LNCaP clone FGC (cell line): Measurements from ENCODE around the gene ARID5B.

Experiments
- DNase-seq: peaks from one replicate; pipeline ENCODE4 v3.0.0-alpha.2; 2011; ENCODE audit warnings: low read depth
- H3K4me3 ChIP-seq: 2 replicates; pipeline ENCODE4 v1.5.1; 2011; ENCODE audit warnings: mild to moderate bottlenecking, low read depth, low read length, control low read depth
- TF ChIP-seq, protein P1 (sequence below): IDR thresholded peaks from 2 replicates; pipeline ENCODE4 v1.5.1; 2012; ENCODE audit warnings: mild to moderate bottlenecking; ENCODE audit not compliant: control insufficient read depth, insufficient read depth; ENCODE audit errors: extremely low read depth

The ARID5B gene, protein sequence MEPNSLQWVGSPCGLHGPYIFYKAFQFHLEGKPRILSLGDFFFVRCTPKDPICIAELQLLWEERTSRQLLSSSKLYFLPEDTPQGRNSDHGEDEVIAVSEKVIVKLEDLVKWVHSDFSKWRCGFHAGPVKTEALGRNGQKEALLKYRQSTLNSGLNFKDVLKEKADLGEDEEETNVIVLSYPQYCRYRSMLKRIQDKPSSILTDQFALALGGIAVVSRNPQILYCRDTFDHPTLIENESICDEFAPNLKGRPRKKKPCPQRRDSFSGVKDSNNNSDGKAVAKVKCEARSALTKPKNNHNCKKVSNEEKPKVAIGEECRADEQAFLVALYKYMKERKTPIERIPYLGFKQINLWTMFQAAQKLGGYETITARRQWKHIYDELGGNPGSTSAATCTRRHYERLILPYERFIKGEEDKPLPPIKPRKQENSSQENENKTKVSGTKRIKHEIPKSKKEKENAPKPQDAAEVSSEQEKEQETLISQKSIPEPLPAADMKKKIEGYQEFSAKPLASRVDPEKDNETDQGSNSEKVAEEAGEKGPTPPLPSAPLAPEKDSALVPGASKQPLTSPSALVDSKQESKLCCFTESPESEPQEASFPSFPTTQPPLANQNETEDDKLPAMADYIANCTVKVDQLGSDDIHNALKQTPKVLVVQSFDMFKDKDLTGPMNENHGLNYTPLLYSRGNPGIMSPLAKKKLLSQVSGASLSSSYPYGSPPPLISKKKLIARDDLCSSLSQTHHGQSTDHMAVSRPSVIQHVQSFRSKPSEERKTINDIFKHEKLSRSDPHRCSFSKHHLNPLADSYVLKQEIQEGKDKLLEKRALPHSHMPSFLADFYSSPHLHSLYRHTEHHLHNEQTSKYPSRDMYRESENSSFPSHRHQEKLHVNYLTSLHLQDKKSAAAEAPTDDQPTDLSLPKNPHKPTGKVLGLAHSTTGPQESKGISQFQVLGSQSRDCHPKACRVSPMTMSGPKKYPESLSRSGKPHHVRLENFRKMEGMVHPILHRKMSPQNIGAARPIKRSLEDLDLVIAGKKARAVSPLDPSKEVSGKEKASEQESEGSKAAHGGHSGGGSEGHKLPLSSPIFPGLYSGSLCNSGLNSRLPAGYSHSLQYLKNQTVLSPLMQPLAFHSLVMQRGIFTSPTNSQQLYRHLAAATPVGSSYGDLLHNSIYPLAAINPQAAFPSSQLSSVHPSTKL

DNA sequence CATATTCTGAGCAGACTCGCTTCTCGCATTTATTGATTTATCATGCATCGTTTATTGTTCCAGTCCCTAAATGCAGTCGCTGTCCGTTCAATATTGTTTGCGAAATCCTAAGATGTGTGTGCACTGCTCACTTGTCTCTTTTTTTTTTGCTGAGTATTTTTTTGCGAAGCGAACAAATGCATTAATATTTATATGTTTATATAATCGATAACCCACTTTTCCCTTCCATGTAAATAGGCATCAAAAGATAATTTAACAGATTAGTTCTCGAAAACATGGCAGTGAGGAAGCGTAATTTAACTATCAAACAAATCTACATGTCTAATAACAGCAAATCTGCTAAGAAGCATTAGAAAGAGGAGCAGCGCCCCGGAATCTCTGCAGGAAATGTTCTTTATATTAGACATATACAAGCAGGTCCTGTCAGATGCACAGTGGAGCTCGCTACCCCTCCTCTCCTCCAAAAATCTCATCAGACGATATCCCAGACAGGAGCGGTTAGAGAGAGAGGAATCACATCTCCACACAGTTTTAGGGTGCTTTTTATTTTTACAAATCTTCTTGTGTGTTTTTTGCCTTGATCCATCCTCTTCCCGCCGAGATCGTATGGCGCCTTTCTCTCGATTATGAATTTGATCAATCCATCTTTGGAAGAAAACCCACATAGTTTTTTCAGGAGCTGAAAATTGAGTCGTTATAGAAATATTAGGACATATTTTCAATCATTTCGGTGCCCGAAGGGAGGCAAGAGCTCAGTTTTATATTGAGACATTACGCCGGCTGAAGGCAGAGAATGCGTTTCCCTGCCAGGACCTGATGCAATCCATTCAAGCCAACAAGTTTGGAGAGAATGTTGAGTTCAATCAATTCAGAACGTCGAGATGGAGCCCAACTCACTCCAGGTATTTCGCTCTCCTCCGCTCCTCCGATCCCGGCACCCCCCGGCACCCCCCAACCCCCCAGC, at the start of gene ARID5B:
ARID5B (plus strand) TSS at position 871 of the 964 bp plus-strand sequence; CDS start at position 882, 11 bp downstream.
- peak; percentile 63 for DNase-seq
- peak within 1 kb of the TSS; percentile 80 for H3K4me3 ChIP-seq
- TF ChIP-seq, protein P1, sequence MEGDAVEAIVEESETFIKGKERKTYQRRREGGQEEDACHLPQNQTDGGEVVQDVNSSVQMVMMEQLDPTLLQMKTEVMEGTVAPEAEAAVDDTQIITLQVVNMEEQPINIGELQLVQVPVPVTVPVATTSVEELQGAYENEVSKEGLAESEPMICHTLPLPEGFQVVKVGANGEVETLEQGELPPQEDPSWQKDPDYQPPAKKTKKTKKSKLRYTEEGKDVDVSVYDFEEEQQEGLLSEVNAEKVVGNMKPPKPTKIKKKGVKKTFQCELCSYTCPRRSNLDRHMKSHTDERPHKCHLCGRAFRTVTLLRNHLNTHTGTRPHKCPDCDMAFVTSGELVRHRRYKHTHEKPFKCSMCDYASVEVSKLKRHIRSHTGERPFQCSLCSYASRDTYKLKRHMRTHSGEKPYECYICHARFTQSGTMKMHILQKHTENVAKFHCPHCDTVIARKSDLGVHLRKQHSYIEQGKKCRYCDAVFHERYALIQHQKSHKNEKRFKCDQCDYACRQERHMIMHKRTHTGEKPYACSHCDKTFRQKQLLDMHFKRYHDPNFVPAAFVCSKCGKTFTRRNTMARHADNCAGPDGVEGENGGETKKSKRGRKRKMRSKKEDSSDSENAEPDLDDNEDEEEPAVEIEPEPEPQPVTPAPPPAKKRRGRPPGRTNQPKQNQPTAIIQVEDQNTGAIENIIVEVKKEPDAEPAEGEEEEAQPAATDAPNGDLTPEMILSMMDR: no peak

DNA sequence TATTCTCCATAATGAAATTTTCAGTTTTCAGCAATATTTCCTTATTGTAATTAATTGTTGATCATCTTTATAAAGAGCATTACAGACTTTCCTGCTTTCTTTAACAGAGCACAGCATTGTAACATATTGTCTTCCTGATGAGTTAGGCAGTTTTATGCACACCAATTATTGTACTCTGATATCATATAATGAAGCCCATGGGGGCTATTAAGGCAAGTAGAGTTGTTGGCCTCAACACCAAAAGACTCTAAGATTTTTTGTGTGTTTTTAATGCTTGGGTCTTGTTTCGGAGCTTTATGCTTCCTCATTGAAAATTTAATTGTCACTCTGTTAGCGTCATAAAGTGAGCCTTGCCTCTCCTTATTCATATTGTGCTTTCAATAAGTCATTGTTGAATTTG, 49.2 kb upstream of the ARID5B start:
- DNase-seq: no peak
- no peak overlapping the region for H3K4me3 ChIP-seq
- TF ChIP-seq, protein P1: no peak

DNA sequence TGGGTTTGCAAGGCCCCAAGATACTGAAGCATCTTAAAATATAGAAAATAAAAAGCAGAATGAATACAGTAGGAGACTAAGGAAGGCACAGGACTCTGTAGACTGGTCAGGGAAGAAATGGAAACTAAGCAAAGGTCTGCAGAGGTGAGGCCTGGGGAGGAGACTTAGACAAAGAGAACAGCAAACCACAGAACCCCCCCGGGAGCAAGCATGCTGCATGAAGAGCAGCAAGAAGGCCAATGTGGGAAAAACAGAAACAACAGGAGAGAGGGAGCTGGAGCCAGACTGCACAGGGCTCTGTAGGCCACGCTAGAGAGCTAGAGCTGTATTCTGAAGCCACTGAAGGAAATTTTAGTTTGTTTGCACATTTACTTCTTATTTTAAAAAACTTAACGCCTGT, 45.7 kb upstream of the ARID5B start:
- DNase-seq: no peak
- TF ChIP-seq, protein P1: no peak
- H3K4me3 ChIP-seq: no peak overlapping the region

DNA sequence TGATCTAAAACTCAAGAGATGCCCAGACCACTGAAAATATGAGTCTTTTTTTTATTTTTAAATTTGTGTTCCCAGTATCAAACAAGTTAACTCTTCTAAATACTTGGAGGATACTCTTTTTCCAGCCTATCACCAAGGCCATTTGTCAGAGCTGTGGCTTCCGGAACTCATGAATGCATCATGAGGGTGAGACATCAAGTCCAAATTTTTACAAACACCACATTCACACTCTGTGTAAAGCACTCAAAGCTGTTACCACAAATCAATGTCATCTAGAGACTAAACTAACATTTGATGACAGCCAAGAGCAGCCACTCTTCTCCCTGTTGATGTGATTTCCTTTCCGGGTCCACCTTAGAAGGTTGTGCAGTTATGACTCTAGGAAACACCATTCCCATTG, 43.8 kb upstream of the ARID5B start:
- TF ChIP-seq, protein P1: no peak
- no peak overlapping the region for H3K4me3 ChIP-seq
- no peak for DNase-seq

DNA sequence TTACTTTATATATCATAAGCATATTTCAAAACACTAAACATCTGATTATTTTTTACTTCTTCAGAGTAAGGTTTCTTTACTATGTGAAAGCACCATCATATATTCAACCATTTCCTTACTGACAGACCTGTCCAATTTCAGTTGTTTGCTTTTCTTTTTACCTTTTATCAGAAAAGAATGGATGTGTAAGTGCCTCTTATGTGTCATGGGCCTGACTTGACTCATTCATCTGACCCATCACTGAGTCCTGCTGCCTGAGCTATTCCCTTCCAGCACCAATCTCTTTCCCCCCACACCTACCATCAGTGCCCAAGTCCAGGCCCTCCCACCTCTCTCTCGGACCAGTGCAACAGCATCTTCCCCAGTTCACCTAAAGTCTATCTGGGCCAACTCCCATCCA, 41.7 kb upstream of the ARID5B start:
- no peak overlapping the region for H3K4me3 ChIP-seq
- DNase-seq: no peak
- TF ChIP-seq, protein P1: no peak
